HCT116 (cell line): ENCODE results near the gene TMA7.

Experiments
- CTCF ChIP-seq, 3 experiments: fragments of 200-600 bp in 1 of 3; sonication (generic) in 1 of 3; IDR thresholded peaks in 2 of 3; conservative IDR thresholded peaks in 1 of 3; 2 replicates each; pipeline ENCODE4 v1.5.1; 2012 to 2017; ENCODE audit warnings: low read depth in 2 of 3, low read length in 2 of 3, antibody characterized with exemption in 1 of 3, borderline replicate concordance in 1 of 3, control low read depth in 1 of 3, mild to moderate bottlenecking in 1 of 3, mixed read lengths in 1 of 3, mixed run types in 1 of 3, moderate library complexity in 1 of 3; ENCODE audit not compliant: insufficient read depth in 1 of 3
- EGR1 ChIP-seq: IDR thresholded peaks from 2 replicates; pipeline ENCODE4 v1.6.1; 2012; ENCODE audit warnings: low read depth
- EZH2 ChIP-seq: fragments of 200-600 bp; sonication (generic); IDR thresholded peaks from 2 replicates; pipeline ENCODE4 v1.6.1; 2017; ENCODE audit warnings: antibody characterized with exemption, mixed run types
- EZH2phosphoT487 ChIP-seq: fragments of 200-600 bp; IDR thresholded peaks from 2 replicates; pipeline ENCODE4 v1.6.1; 2018; ENCODE audit warnings: antibody characterized with exemption, borderline replicate concordance
- JUND ChIP-seq: IDR thresholded peaks from 2 replicates; pipeline ENCODE4 v1.6.1; 2012
- POLR2A ChIP-seq: IDR thresholded peaks from 2 replicates; pipeline ENCODE4 v1.7.0; 2011; ENCODE audit warnings: borderline replicate concordance; ENCODE audit not compliant: insufficient read depth, insufficient read length; ENCODE audit errors: extremely low read depth
- POLR2AphosphoS5 ChIP-seq: IDR thresholded peaks from 2 replicates; pipeline ENCODE4 v1.6.1; 2011; ENCODE audit warnings: mild to moderate bottlenecking, low read depth, low read length, moderate library complexity
- RAD21 ChIP-seq: IDR thresholded peaks from 2 replicates; pipeline ENCODE4 v1.6.1; 2012; ENCODE audit warnings: low read depth, mild to moderate bottlenecking
- REST ChIP-seq: IDR thresholded peaks from 2 replicates; pipeline ENCODE4 v1.6.1; 2012; ENCODE audit warnings: low read depth
- SIN3A ChIP-seq: IDR thresholded peaks from 2 replicates; pipeline ENCODE4 v1.6.1; 2012; ENCODE audit warnings: low read depth
- TF ChIP-seq, protein P1 (sequence below): IDR thresholded peaks from 2 replicates; pipeline ENCODE4 v1.6.1; 2012

DNA sequence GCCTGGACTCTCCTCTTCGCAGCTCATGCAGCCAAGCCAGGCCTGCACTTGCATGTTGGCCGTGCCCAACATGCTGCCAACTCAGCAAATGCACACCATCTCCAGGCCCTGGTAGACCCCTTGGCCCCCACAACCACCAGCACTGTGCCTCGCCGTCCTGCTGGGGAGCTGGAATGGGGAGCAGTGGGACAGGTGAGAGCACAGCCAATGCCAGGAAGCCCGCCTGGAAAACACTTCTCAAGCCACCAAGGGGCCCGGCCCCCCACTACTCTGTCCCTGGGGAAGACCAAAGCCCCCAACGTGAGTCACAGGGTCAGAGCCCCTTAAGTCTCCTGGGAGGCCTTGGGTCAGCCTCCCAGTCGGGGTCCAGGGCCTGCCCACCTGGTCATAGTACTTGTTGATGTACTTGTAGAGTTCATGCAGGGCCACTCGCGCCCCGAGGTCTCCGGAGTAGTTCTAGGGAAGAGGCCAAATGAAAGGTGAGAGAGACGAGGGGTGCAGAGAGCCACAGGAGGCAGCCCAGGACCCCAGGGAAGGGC is 34.6 kb upstream of the TMA7 start:
- no peak for TF ChIP-seq JUND
- TF ChIP-seq CTCF (IDR thresholded peaks at IDR 0.05 in 2 of 3, conservative IDR thresholded peaks at IDR 0.05 in 1 of 3; ENCODE audit: borderline replicate concordance in 1 of 3, insufficient read depth in 1 of 3, low read depth in 2 of 3, low read length in 2 of 3): no peak
- no peak for TF ChIP-seq SIN3A
- TF ChIP-seq POLR2A: no peak
- no peak for TF ChIP-seq EZH2phosphoT487
- TF ChIP-seq, protein P1, sequence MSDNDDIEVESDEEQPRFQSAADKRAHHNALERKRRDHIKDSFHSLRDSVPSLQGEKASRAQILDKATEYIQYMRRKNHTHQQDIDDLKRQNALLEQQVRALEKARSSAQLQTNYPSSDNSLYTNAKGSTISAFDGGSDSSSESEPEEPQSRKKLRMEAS: no peak
- TF ChIP-seq EZH2: no peak
- TF ChIP-seq EGR1: no peak
- TF ChIP-seq REST: no peak
- TF ChIP-seq RAD21: no peak
- TF ChIP-seq POLR2AphosphoS5: no peak
